Naive thymus-derived CD8-positive, alpha-beta T cell (primary cell): ENCODE data around the gene BCAP29. TPM values are rescaled to one million over a fixed set of nuclear protein-coding genes. Genes with fewer than 3 reads are reported as not detected.
A peak's percentile ranks its signal among the peaks of the same experiment; 100 is the strongest.

Source experiments
- ATAC-seq, 2 donors: fragments of 150-1000 bp; cut with Tn5 transposase in 1 of 2; sonication (Bioruptor Pico), chemical (Tn5 transposase) in 1 of 2; 1 replicate in 1 of 2; 2 replicates in 1 of 2; pipeline ENCODE4 v1.10.0; 2021; ENCODE audit warnings: mild to moderate bottlenecking in 2 of 2, moderate library complexity in 2 of 2
- POLR2A ChIA-PET: fragments of 350-600 bp; sonication (Branson Sonifier 250); formaldehyde crosslinking; loops from one replicate; lab custom pipeline; 2021; ENCODE audit warnings: antibody characterized with exemption; lab: Charles Lee
- DNase-seq, 10 donors: peaks; one replicate each; pipeline versions ENCODE4 v3.0.0 to v3.0.0-alpha.2; 2020 to 2022
- H3K27ac Mint-ChIP-seq, 10 donors: one replicate each; pipeline ENCODE4 v1.8.0; 2020 to 2022; ENCODE audit warnings: mild to moderate bottlenecking in 10 of 10, mixed read lengths in 10 of 10, moderate library complexity in 4 of 10, inconsistent platforms in 1 of 10
- H3K27me3 Mint-ChIP-seq, 5 donors: one replicate each; pipeline ENCODE4 v1.8.0; 2021 to 2022; ENCODE audit warnings: mixed read lengths in 5 of 5
- H3K36me3 Mint-ChIP-seq, 3 donors: one replicate each; pipeline ENCODE4 v1.8.0; 2020 to 2022; ENCODE audit warnings: mixed read lengths in 3 of 3, mild to moderate bottlenecking in 2 of 3, inconsistent platforms in 1 of 3
- H3K4me1 Mint-ChIP-seq, 4 donors: one replicate each; pipeline ENCODE4 v1.8.0; 2021 to 2022; ENCODE audit warnings: mixed read lengths in 4 of 4
- H3K4me3 Mint-ChIP-seq, 10 donors: one replicate each; pipeline ENCODE4 v1.8.0; 2020 to 2022; ENCODE audit warnings: mild to moderate bottlenecking in 10 of 10, mixed read lengths in 10 of 10, moderate library complexity in 6 of 10, inconsistent platforms in 1 of 10
- H3K9me3 Mint-ChIP-seq, 9 donors: one replicate each; pipeline ENCODE4 v1.8.0; 2020 to 2022; ENCODE audit warnings: mixed read lengths in 9 of 9, mild to moderate bottlenecking in 3 of 9, inconsistent platforms in 1 of 9, moderate library complexity in 1 of 9
- polyA plus RNA-seq, 3 donors: library from polyadenylated mRNA; unstranded; fragments of 300-500 nt; fragmentation: Illumina TruSeq; gene quantifications; one replicate each; pipeline ENCODE4 v1.2.3, GENCODE V29; 2021
- total RNA-seq, 8 experiments: library from RNA in 2 of 8; stranded (reverse) in 2 of 8; gene quantifications; one replicate each; pipeline ENCODE4 v1.2.3 and lab custom pipeline; 2021 to 2026

The BCAP29 gene
- total and polyA plus RNA-seq, 5 experiments from 2014 or later = 15.6 to 49.3 (median 26.1) TPM

DNA sequence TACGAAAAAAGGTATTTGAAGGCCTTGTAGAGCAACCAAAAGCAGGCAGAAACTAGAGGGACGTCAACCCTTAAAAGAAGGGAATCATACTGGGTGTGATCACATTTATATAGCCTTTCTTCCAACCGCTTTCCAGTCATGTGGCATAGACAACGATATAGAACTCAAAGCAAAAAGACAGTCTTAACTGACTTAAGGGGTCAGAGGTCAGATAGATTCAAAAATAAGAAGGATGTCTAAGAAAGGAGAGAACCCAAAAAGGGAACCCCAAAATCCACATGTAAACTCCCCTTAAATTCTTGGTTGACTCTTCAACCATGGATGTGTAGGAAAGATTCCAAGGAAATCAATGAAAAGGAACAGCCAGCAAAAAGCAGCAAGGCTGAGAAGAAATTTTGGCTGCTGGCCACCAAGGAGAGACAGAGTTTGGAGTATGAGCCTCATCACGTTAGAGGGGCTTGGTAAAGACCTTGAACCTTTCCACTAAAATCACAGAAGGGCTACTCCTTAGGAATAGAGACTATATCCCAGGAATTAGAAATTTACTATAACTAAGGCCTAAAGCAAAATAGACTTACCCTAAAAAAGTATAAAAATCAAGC is 8.6 kb downstream of the BCAP29 start:
- H3K27me3 Mint-ChIP-seq = no peaks in the 10 kb centered on the region
- peaks cover 0 to 19% (median 15%) of the 10 kb centered on the region in 3 donors for H3K36me3 Mint-ChIP-seq
- peak overlapping the region in 1 of 10 donors; percentile 29 for H3K27ac Mint-ChIP-seq
- POLR2A ChIA-PET = no interaction called here
- no peak for ATAC-seq
- no peak overlapping the region for H3K4me3 Mint-ChIP-seq
- no peak for DNase-seq
- H3K9me3 Mint-ChIP-seq = no peaks in the 10 kb centered on the region
- H3K4me1 Mint-ChIP-seq = no peaks in the 10 kb centered on the region

DNA sequence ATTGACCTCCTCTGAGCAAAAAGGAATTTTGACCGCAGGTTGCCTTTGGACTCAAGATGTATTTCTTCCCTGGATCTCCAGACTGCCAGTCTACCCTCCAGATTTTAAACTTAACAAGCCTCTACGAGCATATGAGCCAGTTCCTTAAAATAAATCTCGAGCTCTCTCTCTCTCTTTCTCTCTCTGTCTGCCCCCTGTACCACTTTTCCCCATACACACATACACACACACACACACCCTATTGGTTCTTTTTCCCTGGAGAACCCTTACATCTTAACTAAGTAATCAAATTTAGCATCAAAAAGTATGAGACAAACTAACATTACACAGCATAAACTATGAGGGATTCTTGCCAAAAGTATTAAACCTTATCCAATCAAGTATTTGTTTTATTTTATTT is 11.4 kb downstream of the BCAP29 start:
- Mint-ChIP-seq H3K4me3 (no peak overlapping the region), H3K27me3 (no peaks in the 10 kb centered on the region), H3K4me1 (no peaks in the 10 kb centered on the region), H3K27ac (no peak overlapping the region), H3K36me3 (peaks cover 0 to 28% (median 11%) of the 10 kb centered on the region in 3 donors), H3K9me3 (no peaks in the 10 kb centered on the region)
- ATAC-seq (no peak), DNase-seq (no peak)
- POLR2A ChIA-PET = no interaction called here

DNA sequence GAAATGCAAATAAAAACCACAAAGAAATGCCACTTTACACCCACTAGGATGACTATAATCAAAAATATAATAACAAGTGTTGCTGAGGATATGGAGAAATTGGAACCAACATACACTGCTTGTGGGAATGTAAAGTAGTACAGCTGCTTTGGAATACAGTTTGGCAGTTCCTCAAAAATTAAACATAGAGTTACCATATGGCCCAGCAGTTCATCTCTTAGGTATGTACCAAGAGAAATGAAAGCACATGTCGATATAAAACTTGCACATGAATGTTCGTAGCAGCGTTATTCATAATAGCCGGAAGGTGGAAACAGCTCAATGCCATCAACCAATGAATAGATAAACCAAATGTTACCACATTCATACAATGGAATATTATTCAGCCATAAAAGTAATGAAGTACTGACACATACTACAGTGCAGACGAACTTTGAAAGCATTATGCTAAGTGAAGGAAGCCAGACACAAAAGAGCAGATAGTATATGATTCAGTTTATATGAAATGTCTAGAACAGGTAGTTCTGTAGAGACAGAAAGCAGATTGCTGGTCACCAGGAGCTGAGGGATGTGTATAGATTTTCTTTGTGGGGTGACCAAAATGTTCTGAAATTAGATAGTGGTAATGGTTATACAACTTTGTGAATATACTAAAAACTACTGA is 12.4 kb downstream of the BCAP29 start:
- Mint-ChIP-seq H3K27me3 (no peaks in the 10 kb centered on the region), H3K36me3 (peaks cover 0 to 32% (median 12%) of the 10 kb centered on the region in 3 donors), H3K4me3 (no peak overlapping the region), H3K9me3 (no peaks in the 10 kb centered on the region), H3K4me1 (no peaks in the 10 kb centered on the region), H3K27ac (no peak overlapping the region)
- ATAC-seq (no peak), DNase-seq (no peak)
- POLR2A ChIA-PET = no interaction called here

DNA sequence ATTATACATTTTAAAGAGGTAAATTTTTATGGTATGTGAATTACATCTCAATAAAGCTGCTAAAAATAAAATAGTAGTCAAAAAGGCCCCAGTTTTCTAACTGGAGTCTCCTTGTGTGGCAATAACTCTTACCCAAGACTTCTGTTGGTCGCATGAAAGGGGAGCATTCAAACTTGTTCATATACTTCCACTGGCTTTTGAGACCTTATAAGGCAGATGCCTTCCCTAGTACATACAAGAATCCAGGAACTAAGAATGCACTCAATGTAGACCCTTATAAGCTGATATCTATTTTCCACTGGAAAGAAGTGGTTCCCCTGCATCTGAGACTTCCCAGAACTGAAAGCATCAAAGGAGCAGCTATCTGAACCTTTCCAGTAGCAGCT is 13.0 kb downstream of the BCAP29 start:
- Mint-ChIP-seq H3K4me1 (no peaks in the 10 kb centered on the region), H3K9me3 (no peaks in the 10 kb centered on the region), H3K4me3 (no peak overlapping the region), H3K36me3 (peaks cover 0 to 32% (median 12%) of the 10 kb centered on the region in 3 donors), H3K27me3 (no peaks in the 10 kb centered on the region), H3K27ac (no peak overlapping the region)
- POLR2A ChIA-PET = no interaction called here
- DNase-seq = no peak
- no peak for ATAC-seq

DNA sequence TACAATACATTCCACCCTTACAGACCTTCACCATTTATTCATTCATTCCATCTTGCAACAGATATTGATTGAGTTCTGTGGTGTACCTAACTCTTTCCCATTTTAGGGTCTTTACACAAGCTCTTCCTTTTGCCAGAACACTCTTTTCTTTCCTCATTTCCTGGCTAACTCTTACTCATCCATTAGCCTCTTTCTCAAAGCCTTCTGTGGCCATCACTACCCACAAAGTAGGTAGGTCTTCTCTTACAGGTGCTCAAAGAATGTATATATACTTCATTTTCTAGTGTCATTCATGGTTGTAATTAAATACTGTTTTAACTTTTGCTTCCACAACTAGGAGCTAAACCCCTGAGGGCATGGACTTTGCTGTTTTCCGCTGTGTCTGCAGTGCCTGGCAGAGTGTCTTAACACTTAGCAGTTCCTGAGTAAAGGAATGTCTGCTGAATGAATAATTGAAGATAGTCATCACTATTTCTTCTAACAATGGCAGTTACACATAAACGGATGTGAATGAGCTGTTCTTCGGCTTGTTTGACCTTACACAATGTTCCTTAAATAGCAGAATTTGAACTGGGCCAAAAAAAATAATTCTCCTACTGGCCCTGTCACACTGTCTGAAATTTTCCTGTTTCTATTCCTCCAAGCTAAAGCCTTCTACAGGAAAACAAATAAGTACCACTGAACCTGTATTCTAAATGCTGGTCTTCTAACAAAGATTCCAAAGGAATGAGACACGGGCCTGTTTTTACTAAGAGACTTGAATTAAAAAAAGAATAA is 15.1 kb downstream of the BCAP29 start:
- H3K27me3 Mint-ChIP-seq = no peaks in the 10 kb centered on the region
- ATAC-seq (no peak), DNase-seq (no peak)
- no peak overlapping the region for H3K27ac Mint-ChIP-seq
- H3K36me3 Mint-ChIP-seq = peaks cover 0 to 33% (median 12%) of the 10 kb centered on the region in 3 donors
- H3K4me3 Mint-ChIP-seq = no peak overlapping the region
- no peaks in the 10 kb centered on the region for H3K9me3 Mint-ChIP-seq
- H3K4me1 Mint-ChIP-seq = no peaks in the 10 kb centered on the region
- POLR2A ChIA-PET = no interaction called here

DNA sequence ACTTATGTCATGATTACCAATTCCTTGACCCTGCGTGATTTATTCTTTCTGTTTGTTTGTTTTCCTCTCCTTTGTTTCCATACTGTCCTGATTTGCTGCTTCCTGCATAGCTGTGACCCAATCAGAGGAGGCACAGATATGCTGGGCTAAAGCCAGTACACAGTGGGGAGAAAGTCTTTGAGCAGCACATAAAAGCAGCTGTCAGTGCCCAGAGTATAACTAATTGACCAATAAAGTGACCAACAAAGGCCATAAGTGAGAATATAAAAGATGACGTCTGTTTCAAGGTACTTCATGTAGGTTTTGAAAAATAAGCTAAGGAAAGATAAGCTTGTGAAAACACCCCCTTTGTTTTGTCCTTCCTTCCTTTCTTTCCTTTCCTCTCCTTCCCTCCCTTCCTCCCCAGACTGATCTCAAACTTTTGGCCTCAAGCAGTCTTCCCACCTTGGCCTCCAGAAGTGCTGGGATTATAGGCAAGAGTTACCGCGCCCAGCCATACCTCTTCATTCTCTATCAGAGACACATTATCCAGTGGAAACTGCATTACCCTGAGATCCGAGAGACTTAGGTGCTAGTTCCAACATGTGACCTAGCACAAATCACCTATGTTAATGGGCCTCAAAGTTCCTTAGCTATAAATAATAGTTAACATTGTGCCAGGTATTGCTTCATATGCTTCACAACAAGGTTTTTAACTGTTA is 17.0 kb downstream of the BCAP29 start:
- Mint-ChIP-seq H3K36me3 (peaks cover 0 to 48% (median 15%) of the 10 kb centered on the region in 3 donors), H3K9me3 (no peaks in the 10 kb centered on the region), H3K27ac (peak overlapping the region in 1 of 10 donors; percentile 67), H3K27me3 (no peaks in the 10 kb centered on the region), H3K4me3 (no peak overlapping the region), H3K4me1 (no peaks in the 10 kb centered on the region)
- POLR2A ChIA-PET = no interaction called here
- DNase-seq (no peak), ATAC-seq (no peak)

DNA sequence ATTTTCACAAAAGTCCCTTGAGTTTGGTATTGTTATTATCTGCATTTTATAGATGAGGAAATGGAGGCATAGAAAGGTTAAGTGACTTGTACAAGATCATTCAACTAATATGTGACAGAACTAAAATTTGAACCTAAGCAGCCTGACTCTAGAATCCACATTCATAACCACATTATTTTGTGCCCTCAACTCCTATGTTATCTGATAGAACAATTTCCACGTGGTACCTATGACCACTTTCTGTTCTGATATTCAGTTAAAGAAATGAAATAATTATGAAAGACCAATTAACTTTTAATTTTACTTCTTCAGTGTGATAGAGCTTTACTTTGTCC is 17.5 kb downstream of the BCAP29 start:
- no peak overlapping the region for H3K4me3 Mint-ChIP-seq
- DNase-seq = no peak
- peaks cover 0 to 48% (median 16%) of the 10 kb centered on the region in 3 donors for H3K36me3 Mint-ChIP-seq
- no peaks in the 10 kb centered on the region for H3K27me3 Mint-ChIP-seq
- POLR2A ChIA-PET = no interaction called here
- ATAC-seq = no peak
- H3K9me3 Mint-ChIP-seq = no peaks in the 10 kb centered on the region
- H3K4me1 Mint-ChIP-seq = no peaks in the 10 kb centered on the region
- no peak overlapping the region for H3K27ac Mint-ChIP-seq

DNA sequence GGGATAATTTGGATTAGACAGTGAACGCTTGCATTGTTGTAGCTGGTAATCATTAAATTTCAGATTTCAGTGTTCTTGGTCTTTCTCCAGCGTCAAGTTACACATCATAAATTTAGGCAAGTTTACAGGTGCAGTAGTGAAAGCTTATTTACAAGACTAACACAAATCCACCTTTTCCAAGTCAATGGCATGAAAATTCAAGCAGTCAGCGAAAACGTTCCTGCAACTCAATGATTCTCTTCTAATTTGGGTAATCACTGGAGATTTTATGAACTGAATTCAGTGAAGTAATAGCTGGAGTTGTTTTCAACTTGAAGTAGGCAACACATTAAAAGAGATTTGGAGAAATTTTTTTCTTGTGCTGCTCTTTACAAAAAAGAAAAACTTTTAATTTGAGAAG is 17.9 kb downstream of the BCAP29 start:
- H3K27ac Mint-ChIP-seq = no peak overlapping the region
- ATAC-seq = no peak
- POLR2A ChIA-PET = no interaction called here

DNA sequence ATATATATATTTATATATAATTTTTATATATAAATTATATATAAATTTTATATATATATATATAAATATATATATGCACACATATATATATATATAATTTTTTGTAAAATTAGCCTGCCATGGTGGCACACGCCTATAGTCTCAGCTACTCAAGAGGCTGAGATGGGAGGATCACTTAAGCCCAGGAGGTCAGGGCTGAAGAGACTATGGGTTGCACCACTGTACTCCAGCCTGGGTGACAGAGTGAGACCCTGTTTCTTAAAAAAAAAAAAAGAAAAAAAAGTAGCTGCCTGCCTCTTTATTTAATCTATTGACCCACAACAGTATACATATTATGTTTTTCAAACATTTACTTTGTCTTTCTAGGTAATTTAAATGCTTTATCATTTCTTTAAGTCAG is 19.2 kb downstream of the BCAP29 start:
- no peaks in the 10 kb centered on the region for H3K9me3 Mint-ChIP-seq
- DNase-seq = no peak
- no peak overlapping the region for H3K4me3 Mint-ChIP-seq
- no peak for ATAC-seq
- H3K27ac Mint-ChIP-seq = no peak overlapping the region
- H3K27me3 Mint-ChIP-seq = no peaks in the 10 kb centered on the region
- POLR2A ChIA-PET = no interaction called here
- no peaks in the 10 kb centered on the region for H3K4me1 Mint-ChIP-seq
- H3K36me3 Mint-ChIP-seq = peaks cover 0 to 53% (median 15%) of the 10 kb centered on the region in 3 donors

More for the DNA sequence above, 17.9 kb downstream of the BCAP29 start:
- H3K27me3 Mint-ChIP-seq = no peaks in the 10 kb centered on the region
- DNase-seq = no peak
- H3K36me3 Mint-ChIP-seq = peaks cover 0 to 49% (median 17%) of the 10 kb centered on the region in 3 donors
- no peaks in the 10 kb centered on the region for H3K4me1 Mint-ChIP-seq
- no peak overlapping the region for H3K4me3 Mint-ChIP-seq
- no peaks in the 10 kb centered on the region for H3K9me3 Mint-ChIP-seq

DNA sequence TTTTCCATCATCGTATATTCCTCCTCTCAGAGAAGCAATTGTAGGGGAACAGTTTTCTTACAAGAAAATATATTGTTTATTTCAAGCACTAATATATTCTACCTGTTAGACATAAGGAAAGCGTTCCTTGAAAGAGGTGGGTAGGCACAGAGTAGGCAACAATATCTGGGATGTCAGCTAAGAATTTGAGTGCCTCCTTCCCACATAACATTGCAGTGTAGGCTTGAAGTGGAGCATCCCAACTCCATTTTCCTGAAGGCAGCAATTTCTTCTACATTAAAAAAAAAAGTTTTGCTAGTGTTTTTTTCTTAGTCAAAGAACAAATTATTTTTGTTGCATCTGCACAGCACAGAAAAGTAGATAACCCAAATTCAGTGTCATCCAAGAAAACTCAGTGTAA is 20.8 kb downstream of the BCAP29 start:
- DNase-seq (no peak), ATAC-seq (no peak)
- POLR2A ChIA-PET = no interaction called here
- H3K27ac Mint-ChIP-seq = no peak overlapping the region
- no peaks in the 10 kb centered on the region for H3K9me3 Mint-ChIP-seq
- H3K36me3 Mint-ChIP-seq = peaks cover 0 to 38% (median 9%) of the 10 kb centered on the region in 3 donors
- no peaks in the 10 kb centered on the region for H3K27me3 Mint-ChIP-seq
- no peak overlapping the region for H3K4me3 Mint-ChIP-seq
- no peaks in the 10 kb centered on the region for H3K4me1 Mint-ChIP-seq

DNA sequence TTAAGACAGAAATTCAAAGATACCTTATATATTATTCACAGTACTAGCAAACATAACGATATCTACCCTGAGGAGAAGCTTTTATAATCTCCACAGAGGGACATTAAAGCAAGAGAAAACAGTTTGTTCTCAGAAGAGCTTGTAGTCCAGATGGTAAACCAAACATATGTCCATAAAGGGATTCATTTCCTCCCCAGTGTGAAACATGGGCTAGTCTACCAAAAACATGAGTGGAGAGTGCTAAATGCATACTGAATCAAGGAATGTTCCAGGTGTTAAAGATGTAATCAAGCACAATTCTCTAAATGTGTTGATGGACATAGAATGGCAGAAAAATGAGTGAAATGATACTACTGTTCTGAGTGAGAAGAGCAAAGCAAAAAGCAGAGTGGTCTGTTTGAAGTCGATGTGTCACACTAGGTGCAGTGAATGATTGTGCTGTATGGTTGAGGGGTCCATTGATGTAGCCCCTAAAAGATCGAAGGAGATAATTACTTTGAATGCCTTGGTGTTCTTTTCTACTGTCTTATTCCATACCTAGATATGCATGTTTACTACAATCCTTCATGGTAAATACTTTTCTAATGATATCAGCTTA is 25.3 kb downstream of the BCAP29 start:
- POLR2A ChIA-PET = no interaction called here
- no peak for ATAC-seq
- H3K27ac Mint-ChIP-seq = no peak overlapping the region

DNA sequence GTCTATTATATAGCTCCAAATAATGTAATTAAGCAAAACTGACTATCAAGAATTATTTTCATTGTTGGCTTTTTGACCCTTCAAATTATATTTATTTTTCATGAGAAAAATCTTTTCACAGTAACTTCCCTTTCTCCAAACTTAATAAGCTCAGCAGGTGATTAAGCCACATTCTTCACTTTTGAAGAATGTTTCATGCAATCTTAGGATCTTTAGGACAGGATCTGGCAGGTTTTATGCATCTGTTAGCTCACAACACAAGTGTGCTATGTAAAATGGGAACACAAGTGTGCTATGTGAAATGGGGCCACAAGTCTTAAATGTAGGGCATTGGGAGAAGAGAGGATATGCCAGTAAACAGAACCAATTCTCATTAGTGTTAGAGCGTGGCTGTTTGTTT is 26.3 kb downstream of the BCAP29 start:
- H3K4me1 Mint-ChIP-seq = no peaks in the 10 kb centered on the region
- peak overlapping the region in 1 of 10 donors; percentile 19 for H3K27ac Mint-ChIP-seq
- H3K27me3 Mint-ChIP-seq = no peaks in the 10 kb centered on the region
- H3K36me3 Mint-ChIP-seq = peaks cover 0 to 23% (median 12%) of the 10 kb centered on the region in 3 donors
- DNase-seq (no peak), ATAC-seq (no peak)
- POLR2A ChIA-PET = no interaction called here
- no peak overlapping the region for H3K4me3 Mint-ChIP-seq
- no peaks in the 10 kb centered on the region for H3K9me3 Mint-ChIP-seq

More for the DNA sequence above, 25.3 kb downstream of the BCAP29 start:
- Mint-ChIP-seq H3K36me3 (peaks cover 0 to 32% (median 16%) of the 10 kb centered on the region in 3 donors), H3K4me1 (no peaks in the 10 kb centered on the region), H3K4me3 (no peak overlapping the region), H3K27me3 (no peaks in the 10 kb centered on the region), H3K9me3 (no peaks in the 10 kb centered on the region)
- no peak for DNase-seq
